Activated CD8-positive, alpha-beta memory T cell treated with anti-CD3 and anti-CD28 coated beads, Interleukin-2, amount 50 U/mL, for 24 hours (primary cell): Measurements from ENCODE around the gene CDK5RAP1.
"Not testable (repeated sequence)": the region's sequence is repeated elsewhere in the genome, so short reads cannot be mapped to it uniquely, and the experiment has no call there.

Source experiments
- DNase-seq: peaks from one replicate; pipeline ENCODE4 v3.0.0-alpha.2; 2020; ENCODE audit errors: extremely low read depth

Gene CDK5RAP1

DNA sequence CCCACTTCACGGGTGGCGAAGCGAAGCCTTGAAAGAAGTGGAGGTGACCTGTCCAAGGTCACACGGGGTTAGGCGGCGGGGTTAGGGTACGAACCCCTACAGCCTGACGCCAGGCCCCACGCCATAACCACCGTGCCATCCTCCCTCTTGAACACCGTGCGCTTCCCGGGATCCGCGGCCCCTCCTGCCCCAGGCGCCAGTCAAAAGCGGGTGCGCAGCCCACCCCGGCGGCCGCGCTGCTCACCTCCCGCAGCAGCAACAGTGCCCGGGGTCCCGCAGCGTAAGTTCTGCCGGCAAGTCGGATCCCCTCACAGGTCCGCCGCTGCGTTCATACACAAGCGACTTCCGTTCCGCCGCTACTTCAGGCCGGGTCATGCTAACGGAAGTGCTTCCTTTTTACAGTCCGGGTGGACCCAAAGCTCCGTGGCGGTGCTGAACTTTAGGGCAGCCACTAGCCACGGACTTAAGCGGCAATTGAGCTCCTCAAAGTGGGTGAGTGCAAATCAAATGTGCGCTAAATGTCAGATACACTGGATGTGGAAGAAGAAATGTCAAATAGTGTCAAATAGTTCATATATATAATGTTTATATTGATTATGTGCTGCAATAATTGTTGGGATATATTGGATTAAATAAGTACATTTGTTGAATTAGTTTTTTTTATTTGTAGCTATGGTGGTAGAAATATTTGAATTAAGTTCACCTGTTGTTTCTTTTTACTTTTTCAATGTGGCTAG lies at the start of gene CDK5RAP1:
CDK5RAP1 (minus strand) TSS at position 336 of the 737 bp plus-strand sequence. CDS start 4,455 bp downstream, outside the sequence.
- DNase-seq = peak; percentile 71

DNA sequence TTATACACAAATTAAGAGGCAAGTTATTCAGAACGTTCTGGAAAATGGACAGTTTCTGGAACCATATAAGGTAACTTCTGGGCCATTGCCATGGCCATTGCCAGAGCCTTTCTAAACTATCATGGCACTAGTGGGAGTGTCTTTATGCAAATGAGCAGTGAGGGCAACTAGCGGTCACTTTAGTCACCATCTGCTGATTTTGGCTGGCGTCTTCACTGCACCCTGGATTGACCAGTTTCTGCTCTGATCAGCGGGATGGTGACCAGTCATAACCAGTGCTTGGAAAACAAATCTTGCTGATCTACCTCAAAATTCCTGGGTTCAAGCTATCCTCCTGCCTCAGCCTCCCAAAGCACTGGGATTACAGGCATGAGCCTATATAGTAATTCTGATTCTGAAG lies 49.5 kb upstream of the CDK5RAP1 start:
- DNase-seq = no peak

DNA sequence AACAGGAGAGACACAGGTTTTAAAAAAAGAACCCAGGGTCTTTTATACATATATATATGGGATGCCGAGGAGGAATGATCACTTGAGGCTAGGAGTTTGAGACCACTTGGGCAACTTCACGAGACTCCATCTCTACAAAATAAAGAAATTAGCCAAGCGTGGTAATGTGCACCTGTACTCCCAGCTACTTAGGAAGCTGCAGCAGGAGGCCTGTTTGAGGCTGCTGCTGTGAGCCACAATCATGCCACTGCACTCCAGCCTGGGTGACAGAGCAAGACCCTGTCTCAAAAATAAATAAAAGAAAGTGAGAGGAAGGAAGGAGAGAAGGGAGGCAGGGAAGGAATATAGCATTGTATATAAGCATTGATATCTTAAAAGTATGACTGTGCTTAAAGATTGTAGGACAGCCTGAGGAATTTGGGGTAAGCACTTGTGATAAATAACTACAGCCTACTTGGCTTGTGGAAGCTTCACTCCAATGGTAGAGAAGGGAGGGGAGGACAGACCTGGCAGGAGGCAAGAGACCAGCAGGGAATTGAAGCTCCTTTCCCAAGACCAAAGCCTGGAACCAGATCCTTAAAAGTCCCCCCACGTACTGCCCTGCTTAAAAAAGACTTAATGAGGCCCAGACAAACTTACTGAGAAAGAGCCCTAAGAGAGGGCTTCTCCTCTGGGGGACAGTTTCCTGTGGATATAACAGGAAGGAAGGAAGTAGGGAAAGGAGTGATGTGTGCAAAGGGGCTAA lies 44.7 kb upstream of the CDK5RAP1 start:
- no peak for DNase-seq

DNA sequence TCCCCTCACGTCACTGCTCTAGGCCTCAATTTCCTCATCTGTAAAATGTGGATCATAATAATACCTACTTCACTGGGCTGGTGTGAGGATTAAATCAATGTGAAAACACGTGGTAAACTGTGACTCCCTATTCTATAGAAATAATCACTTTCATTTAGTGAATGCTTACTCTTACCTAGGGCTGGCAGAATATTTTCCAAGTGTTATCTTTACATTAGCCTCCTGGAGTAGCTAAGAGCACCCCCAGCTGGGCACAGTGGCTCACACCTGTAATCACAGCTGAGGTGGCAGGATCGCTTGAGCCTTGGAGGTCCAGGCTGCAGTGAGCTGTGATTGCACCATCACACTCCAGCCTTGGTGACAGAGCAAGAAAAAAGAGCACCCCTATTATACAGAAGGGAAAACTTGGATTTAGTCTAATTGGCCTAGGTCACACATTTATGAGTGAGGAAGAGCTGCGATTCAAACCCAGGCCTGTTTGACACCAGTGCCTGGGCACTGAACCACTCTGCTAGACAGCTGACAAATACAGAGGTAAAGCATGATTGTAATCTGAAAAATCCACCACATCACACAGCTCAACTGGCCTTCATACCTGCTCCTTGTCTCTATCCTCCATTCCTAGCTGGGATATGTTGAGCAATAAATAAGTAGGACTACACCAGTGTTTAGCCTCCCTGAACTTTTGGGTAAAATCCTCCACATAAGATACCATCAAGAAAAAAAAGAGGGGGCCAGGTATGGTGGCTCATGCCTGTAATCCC lies 43.7 kb upstream of the CDK5RAP1 start:
- DNase-seq = no peak

- DNase-seq = peak; percentile 67
Observed at GRCh38 chr20:33443512-33444239, 42.4 kb upstream of the CDK5RAP1 start, which contains the start of gene SNTA1. SNTA1 (minus strand) TSS chr20:33443763; CDS start chr20:33443620, 143 bp downstream.

DNA sequence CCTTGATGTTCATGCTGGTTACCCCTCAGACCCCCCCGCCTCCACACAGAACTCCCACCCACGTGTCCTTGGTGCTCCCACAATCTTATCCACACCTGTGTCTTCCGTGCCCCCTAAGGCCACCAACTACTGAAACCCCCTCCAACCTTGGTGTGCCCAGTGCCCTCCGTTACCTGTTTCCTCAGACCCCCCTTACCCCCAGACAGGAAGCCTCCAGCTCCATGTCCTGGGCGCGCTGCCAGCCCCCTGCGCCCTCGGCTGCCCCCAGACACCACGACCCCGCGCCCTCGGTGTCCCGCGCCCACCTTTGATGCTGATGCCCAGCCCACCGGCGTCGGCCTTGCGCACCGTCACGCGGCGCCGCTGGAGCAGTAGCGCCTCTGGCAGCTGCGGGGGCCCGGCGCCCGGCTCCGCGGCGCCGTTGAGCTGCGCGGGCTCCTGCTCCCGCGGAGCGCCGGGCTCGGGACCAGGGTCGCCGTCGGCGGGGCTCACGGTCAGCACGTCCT lies 41.7 kb upstream of the CDK5RAP1 start:
- DNase-seq = no peak

DNA sequence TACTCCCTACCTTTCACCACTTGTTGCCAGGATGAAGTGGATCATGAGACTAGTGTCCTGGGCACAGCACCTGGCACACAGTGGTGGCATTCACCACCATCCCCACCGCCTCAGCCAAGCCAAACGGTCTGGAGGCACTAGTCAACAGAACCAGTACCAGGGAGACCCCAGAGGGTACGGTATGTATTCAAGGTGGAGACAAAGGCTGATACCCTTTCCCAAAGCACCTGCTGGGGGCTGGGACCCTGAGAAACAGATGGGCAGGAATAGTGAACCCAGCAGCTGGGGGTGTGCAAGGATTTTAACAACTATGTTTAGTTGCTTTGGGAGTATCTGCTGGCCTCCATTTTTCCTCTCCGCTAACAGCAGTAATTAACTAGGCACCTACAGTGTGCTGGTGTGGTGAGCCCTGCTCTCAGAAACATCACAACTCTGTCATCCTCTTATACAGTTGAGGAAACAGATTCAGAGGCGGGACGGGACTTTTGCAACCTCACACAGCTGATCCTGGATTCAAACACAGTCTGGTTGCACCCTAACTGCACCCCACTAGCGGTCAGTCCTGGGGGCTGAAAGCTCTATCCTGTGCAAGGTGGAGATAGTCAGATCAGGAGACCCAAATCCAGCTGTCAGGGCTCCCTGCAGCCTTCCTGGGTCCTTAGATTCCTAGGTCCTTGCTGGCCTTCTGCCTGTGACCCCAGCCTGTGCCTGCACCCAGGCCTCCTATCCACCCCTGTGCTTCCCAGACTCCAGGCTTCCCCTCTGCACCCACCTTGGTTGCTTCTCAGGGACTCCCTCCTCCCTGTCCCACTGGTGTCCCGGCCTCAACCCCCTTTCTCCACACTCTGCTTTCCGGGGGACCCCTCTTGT lies 41.1 kb upstream of the CDK5RAP1 start:
- DNase-seq = no peak

DNA sequence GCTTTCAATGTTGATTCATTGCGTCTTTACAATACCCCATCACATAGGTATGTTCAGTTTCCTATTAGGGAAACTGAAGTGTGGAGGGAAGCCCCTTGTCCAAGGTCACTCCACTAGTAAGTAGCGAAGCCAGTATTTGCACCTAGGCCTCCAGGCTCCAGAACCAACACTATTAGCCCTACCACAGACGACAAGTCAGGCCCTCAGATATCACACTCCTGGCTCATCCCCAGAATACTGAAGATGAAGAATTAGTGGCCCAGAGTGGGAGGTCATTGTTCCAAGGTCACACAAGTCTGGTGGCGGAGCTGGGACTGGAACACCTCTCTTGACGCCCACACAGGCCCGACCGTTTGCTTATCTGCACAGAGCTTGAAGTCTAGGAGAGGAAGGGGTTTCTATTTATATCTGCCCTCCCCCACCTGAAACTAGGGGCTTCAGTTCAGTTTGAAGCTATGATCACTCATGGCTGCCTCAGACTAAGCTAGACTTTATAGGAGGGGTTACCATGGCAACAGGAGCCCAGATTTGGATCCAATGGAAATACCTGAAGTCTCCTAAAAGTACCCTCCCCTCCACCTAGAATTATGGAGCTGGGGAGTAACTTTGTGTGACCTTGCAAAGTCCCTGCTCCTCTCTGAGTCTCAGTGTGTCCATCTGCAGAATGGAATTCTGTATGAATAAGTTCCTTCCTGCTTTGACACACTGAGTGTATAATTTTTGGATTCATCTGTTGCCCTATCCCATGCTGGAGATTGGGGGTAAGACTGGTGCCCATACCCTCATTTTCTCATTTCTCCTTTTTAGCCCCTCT lies 40.0 kb upstream of the CDK5RAP1 start:
- DNase-seq = no peak

- DNase-seq = not testable (repeated sequence)
Observed at GRCh38 chr20:33440562-33440961, 39.2 kb upstream of the CDK5RAP1 start.

GRCh38 chr20:33438481-33438880 lies 37.2 kb upstream of the CDK5RAP1 start:
- no peak for DNase-seq

- no peak for DNase-seq
Observed at GRCh38 chr20:33437141-33437911, 36.0 kb upstream of the CDK5RAP1 start.

GRCh38 chr20:33434434-33434833 lies 33.1 kb upstream of the CDK5RAP1 start:
- no peak for DNase-seq

- DNase-seq = no peak
Observed at GRCh38 chr20:33433465-33434234, 32.3 kb upstream of the CDK5RAP1 start.

- no peak for DNase-seq
Observed at GRCh38 chr20:33431797-33432381, 30.6 kb upstream of the CDK5RAP1 start.

- not testable (repeated sequence) for DNase-seq
Observed at GRCh38 chr20:33423875-33424274, 22.6 kb upstream of the CDK5RAP1 start.

- DNase-seq = no peak
Observed at GRCh38 chr20:33423141-33423834, 22.0 kb upstream of the CDK5RAP1 start.
